Measurements from ENCODE around the gene TMTC2.

Gene TMTC2

DNA sequence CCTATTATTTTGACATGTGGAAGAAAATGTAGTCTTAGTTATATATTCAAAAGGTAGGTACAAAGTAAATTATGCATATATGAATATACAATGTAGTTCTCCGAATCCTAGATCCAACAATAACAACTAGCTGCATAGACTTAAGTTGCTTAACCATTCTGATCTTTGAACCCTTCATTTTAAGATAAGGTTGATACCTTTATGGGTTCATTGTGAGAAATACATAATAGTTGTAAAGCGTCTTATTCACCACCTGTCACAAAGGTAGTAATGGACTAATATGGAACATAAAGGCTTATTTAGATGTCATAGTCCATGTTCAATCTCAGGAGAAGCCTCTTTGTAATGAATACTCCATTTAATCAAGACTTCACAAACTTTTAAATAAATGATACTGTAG is 263.6 kb downstream of the TMTC2 start:
- Histone ChIP-seq H2AFZ (ENCODE audit: insufficient read depth, low read length, poor library complexity) (no peak overlapping the region), H3K27ac (ENCODE audit: low read depth, low read length) (no peak overlapping the region), H3K9ac (ENCODE audit: low read length) (no peak overlapping the region), H3K18ac (ENCODE audit: low read length) (no peak overlapping the region), H3K79me2 (ENCODE audit: control insufficient read depth, insufficient read depth, low read length, poor library complexity) (no peaks in the 10 kb centered on the region), H2BK12ac (ENCODE audit: low read length) (no peak overlapping the region), H3K4ac (ENCODE audit: low read depth, low read length) (no peak overlapping the region), H3K4me3 (ENCODE audit: low read depth, low read length) (no peak overlapping the region), H3K4me1 (ENCODE audit: control insufficient read depth in 1 of 2, insufficient read depth in 2 of 2, low read length in 2 of 2) (peaks cover 0 to 1% of the 10 kb centered on the region in 2 experiments), H3K27me3 (ENCODE audit: insufficient read depth, low read length) (no peaks in the 10 kb centered on the region), H2BK5ac (ENCODE audit: low read depth, low read length, poor library complexity) (no peak overlapping the region), H3K23ac (ENCODE audit: low read length) (no peak overlapping the region), H2BK120ac (ENCODE audit: insufficient read depth, low read length, poor library complexity) (no peak overlapping the region), H3K9me3 (ENCODE audit: insufficient read depth, low read depth, low read length) (no peaks in the 10 kb centered on the region), H4K12ac (ENCODE audit: low read depth, low read length) (no peak overlapping the region), H2AK5ac (ENCODE audit: low read length) (no peak overlapping the region), H3K14ac (ENCODE audit: low read length) (no peak overlapping the region), H4K91ac (ENCODE audit: low read depth, low read length) (no peak overlapping the region), H4K8ac (ENCODE audit: low read depth, low read length) (no peak overlapping the region), H3K36me3 (ENCODE audit: control insufficient read depth in 1 of 2, insufficient read depth in 2 of 2, low read length in 2 of 2) (no peaks in the 10 kb centered on the region), H3K4me2 (ENCODE audit: low read length) (no peak overlapping the region), H3K79me1 (ENCODE audit: low read length) (peaks cover 3% of the 10 kb centered on the region)
- no peak for DNase-seq
- no CpG with 5 or more reads among the region's 2 CpGs for WGBS (ENCODE audit: extremely low coverage, insufficient coverage, insufficient read length)

DNA sequence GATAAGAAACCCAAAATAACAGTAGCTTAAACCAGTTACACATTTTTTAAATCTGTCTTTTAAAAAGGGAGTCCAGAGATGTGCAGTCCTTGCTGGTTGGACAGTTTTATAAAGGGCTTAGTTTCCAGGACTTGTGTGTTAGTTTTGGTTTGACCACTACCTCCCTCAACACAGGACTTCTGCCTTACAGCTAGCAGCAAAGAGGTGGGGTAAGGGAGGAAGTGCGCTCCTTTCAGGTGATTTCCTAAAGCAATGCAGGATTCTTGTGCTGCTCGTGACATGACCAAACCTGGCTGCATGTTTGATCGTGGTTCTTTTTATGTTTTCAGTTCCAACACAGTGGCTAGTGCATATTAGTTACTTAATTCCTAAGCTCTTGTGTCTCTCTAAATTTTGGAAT is 266.2 kb downstream of the TMTC2 start:
- peaks cover 0 to 5% of the 10 kb centered on the region in 2 experiments for H3K4me1 ChIP-seq (ENCODE audit: control insufficient read depth in 1 of 2, insufficient read depth in 2 of 2, low read length in 2 of 2)

GRCh38 chr12:82953397-82953796 is 266.7 kb downstream of the TMTC2 start:
- Histone ChIP-seq H3K23ac (ENCODE audit: low read length) (no peak overlapping the region), H3K36me3 (ENCODE audit: control insufficient read depth in 1 of 2, insufficient read depth in 2 of 2, low read length in 2 of 2) (no peaks in the 10 kb centered on the region), H3K4ac (ENCODE audit: low read depth, low read length) (no peak overlapping the region), H3K4me3 (ENCODE audit: low read depth, low read length) (no peak overlapping the region), H2AK5ac (ENCODE audit: low read length) (no peak overlapping the region), H3K4me2 (ENCODE audit: low read length) (no peak overlapping the region), H3K4me1 (ENCODE audit: control insufficient read depth in 1 of 2, insufficient read depth in 2 of 2, low read length in 2 of 2) (peaks cover 0 to 7% of the 10 kb centered on the region in 2 experiments), H2BK5ac (ENCODE audit: low read depth, low read length, poor library complexity) (no peak overlapping the region), H3K9ac (ENCODE audit: low read length) (no peak overlapping the region), H2BK120ac (ENCODE audit: insufficient read depth, low read length, poor library complexity) (no peak overlapping the region), H4K8ac (ENCODE audit: low read depth, low read length) (no peak overlapping the region), H3K27me3 (ENCODE audit: insufficient read depth, low read length) (no peaks in the 10 kb centered on the region), H3K27ac (ENCODE audit: low read depth, low read length) (no peak overlapping the region), H4K91ac (ENCODE audit: low read depth, low read length) (no peak overlapping the region), H3K9me3 (ENCODE audit: insufficient read depth, low read depth, low read length) (no peaks in the 10 kb centered on the region), H3K79me2 (ENCODE audit: control insufficient read depth, insufficient read depth, low read length, poor library complexity) (no peaks in the 10 kb centered on the region), H4K12ac (ENCODE audit: low read depth, low read length) (no peak overlapping the region), H3K18ac (ENCODE audit: low read length) (no peak overlapping the region), H2AFZ (ENCODE audit: insufficient read depth, low read length, poor library complexity) (no peak overlapping the region), H3K79me1 (ENCODE audit: low read length) (peaks cover 3% of the 10 kb centered on the region), H2BK12ac (ENCODE audit: low read length) (no peak overlapping the region), H3K14ac (ENCODE audit: low read length) (no peak overlapping the region)
- no CpG with 5 or more reads among the region's 1 CpG for WGBS (ENCODE audit: extremely low coverage, insufficient coverage, insufficient read length)
- DNase-seq = no peak

More for the DNA sequence above, 266.2 kb downstream of the TMTC2 start:
- H3K27me3 ChIP-seq (ENCODE audit: insufficient read depth, low read length) = no peaks in the 10 kb centered on the region
- H2BK12ac ChIP-seq (ENCODE audit: low read length) = no peak overlapping the region
- DNase-seq = peak; percentile 52 to 64
- no peak overlapping the region for H3K4ac ChIP-seq (ENCODE audit: low read depth, low read length)
- no peak overlapping the region for H3K23ac ChIP-seq (ENCODE audit: low read length)
- no peak overlapping the region for H4K12ac ChIP-seq (ENCODE audit: low read depth, low read length)
- H3K9ac ChIP-seq (ENCODE audit: low read length) = no peak overlapping the region
- no peaks in the 10 kb centered on the region for H3K9me3 ChIP-seq (ENCODE audit: insufficient read depth, low read depth, low read length)
- H4K91ac ChIP-seq (ENCODE audit: low read depth, low read length) = no peak overlapping the region
- peak overlapping the region; percentile 27 for H3K27ac ChIP-seq (ENCODE audit: low read depth, low read length)
- no peak overlapping the region for H4K8ac ChIP-seq (ENCODE audit: low read depth, low read length)
- H3K14ac ChIP-seq (ENCODE audit: low read length) = no peak overlapping the region
- H3K79me2 ChIP-seq (ENCODE audit: control insufficient read depth, insufficient read depth, low read length, poor library complexity) = no peaks in the 10 kb centered on the region
- H3K4me2 ChIP-seq (ENCODE audit: low read length) = no peak overlapping the region
- H3K79me1 ChIP-seq (ENCODE audit: low read length) = peaks cover 3% of the 10 kb centered on the region
- no peak overlapping the region for H2BK5ac ChIP-seq (ENCODE audit: low read depth, low read length, poor library complexity)
- H3K36me3 ChIP-seq (ENCODE audit: control insufficient read depth in 1 of 2, insufficient read depth in 2 of 2, low read length in 2 of 2) = no peaks in the 10 kb centered on the region
- no peak overlapping the region for H2AFZ ChIP-seq (ENCODE audit: insufficient read depth, low read length, poor library complexity)
- no peak overlapping the region for H2AK5ac ChIP-seq (ENCODE audit: low read length)
- H3K18ac ChIP-seq (ENCODE audit: low read length) = no peak overlapping the region
- no peak overlapping the region for H2BK120ac ChIP-seq (ENCODE audit: insufficient read depth, low read length, poor library complexity)
- H3K4me3 ChIP-seq (ENCODE audit: low read depth, low read length) = no peak overlapping the region
- no CpG with 5 or more reads among the region's 3 CpGs for WGBS (ENCODE audit: extremely low coverage, insufficient coverage, insufficient read length)

DNA sequence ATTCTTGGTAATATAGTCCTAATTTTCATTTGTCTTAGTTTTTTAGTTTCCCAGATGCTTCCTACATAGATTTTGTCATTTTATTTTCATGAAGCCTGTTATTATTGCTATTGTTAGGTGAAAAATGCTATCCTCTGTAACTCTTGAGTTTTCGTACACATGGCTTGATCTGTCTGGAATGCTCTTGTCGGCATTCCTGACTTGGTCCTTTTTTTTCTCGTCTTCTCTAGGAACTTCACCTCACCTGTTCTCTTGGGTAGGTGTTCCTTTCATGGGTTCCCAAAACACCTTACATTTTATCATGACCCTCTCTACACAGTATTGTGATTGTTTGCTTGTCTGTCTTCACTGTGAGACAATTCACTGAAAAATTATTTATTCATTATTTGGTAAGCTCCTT is 267.4 kb downstream of the TMTC2 start:
- peaks cover 3% of the 10 kb centered on the region for H3K79me1 ChIP-seq (ENCODE audit: low read length)
- no peak overlapping the region for H3K18ac ChIP-seq (ENCODE audit: low read length)
- no peak overlapping the region for H4K8ac ChIP-seq (ENCODE audit: low read depth, low read length)
- no peak overlapping the region for H2AK5ac ChIP-seq (ENCODE audit: low read length)
- no peak overlapping the region for H3K4me2 ChIP-seq (ENCODE audit: low read length)
- no peak overlapping the region for H2BK12ac ChIP-seq (ENCODE audit: low read length)
- H3K4ac ChIP-seq (ENCODE audit: low read depth, low read length) = no peak overlapping the region
- H3K9me3 ChIP-seq (ENCODE audit: insufficient read depth, low read depth, low read length) = no peaks in the 10 kb centered on the region
- H2BK120ac ChIP-seq (ENCODE audit: insufficient read depth, low read length, poor library complexity) = no peak overlapping the region
- H3K23ac ChIP-seq (ENCODE audit: low read length) = no peak overlapping the region
- no peak overlapping the region for H4K12ac ChIP-seq (ENCODE audit: low read depth, low read length)
- H3K4me1 ChIP-seq (ENCODE audit: control insufficient read depth in 1 of 2, insufficient read depth in 2 of 2, low read length in 2 of 2) = peaks cover 0 to 7% of the 10 kb centered on the region in 2 experiments
- no peaks in the 10 kb centered on the region for H3K36me3 ChIP-seq (ENCODE audit: control insufficient read depth in 1 of 2, insufficient read depth in 2 of 2, low read length in 2 of 2)
- no CpG with 5 or more reads among the region's 3 CpGs for WGBS (ENCODE audit: extremely low coverage, insufficient coverage, insufficient read length)
- H2AFZ ChIP-seq (ENCODE audit: insufficient read depth, low read length, poor library complexity) = no peak overlapping the region
- no peaks in the 10 kb centered on the region for H3K79me2 ChIP-seq (ENCODE audit: control insufficient read depth, insufficient read depth, low read length, poor library complexity)
- H2BK5ac ChIP-seq (ENCODE audit: low read depth, low read length, poor library complexity) = no peak overlapping the region
- no peak overlapping the region for H3K9ac ChIP-seq (ENCODE audit: low read length)
- H4K91ac ChIP-seq (ENCODE audit: low read depth, low read length) = no peak overlapping the region
- H3K27ac ChIP-seq (ENCODE audit: low read depth, low read length) = peak overlapping the region; percentile 47
- H3K27me3 ChIP-seq (ENCODE audit: insufficient read depth, low read length) = no peaks in the 10 kb centered on the region
- DNase-seq = no peak
- no peak overlapping the region for H3K14ac ChIP-seq (ENCODE audit: low read length)
- H3K4me3 ChIP-seq (ENCODE audit: low read depth, low read length) = no peak overlapping the region
